GM18517 (cell line): ENCODE measurements around the gene ARHGAP40.
"Not testable (repeated sequence)": the region's sequence is repeated elsewhere in the genome, so short reads cannot be mapped to it uniquely, and the experiment has no call there.

ENCODE experiments used
- ATAC-seq: cut with Tn5 transposase; IDR thresholded peaks from one replicate; pipeline ENCODE4 v1.9.1; 2021; ENCODE audit warnings: mild to moderate bottlenecking, moderate library complexity; ENCODE audit not compliant: unreplicated experiment

Gene ARHGAP40

DNA sequence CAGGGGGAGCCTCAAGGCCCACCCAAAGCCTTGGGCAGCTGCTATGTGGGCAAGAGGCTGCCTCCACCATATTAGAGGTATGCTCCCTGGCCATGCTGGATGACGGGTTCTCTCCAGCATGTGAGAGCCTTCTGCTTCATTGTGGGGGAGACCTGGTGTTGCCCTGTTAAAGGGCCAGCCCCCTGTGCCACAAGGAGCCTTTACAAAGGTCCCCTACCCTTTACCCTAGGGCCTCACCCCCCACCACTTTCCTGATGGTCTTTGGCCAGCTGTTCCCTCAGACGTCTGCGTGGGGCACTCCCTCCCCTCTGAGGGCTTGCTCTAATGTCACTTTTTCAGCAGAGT, 15.5 kb upstream of the ARHGAP40 start:
- ATAC-seq = no peak

DNA sequence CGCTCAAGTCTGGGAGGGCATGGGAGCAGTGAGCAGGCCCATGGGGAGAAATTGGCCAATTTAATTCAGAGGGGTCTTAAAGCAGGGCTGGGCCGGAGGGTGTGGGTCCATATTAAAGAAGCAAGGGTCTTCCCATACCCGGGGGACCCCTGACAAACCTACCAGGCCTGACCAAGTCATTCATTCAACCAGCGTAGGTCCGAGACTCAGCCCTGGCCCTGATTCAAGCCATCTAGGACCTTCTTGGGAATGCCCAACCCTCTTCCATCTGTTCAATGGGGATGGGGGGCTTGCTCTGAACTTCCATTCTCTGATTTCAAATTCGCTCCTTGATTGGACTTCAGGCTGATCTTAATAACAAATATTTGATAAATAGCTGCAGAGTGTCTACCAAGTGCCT, 13.3 kb upstream of the ARHGAP40 start:
- ATAC-seq = no peak

DNA sequence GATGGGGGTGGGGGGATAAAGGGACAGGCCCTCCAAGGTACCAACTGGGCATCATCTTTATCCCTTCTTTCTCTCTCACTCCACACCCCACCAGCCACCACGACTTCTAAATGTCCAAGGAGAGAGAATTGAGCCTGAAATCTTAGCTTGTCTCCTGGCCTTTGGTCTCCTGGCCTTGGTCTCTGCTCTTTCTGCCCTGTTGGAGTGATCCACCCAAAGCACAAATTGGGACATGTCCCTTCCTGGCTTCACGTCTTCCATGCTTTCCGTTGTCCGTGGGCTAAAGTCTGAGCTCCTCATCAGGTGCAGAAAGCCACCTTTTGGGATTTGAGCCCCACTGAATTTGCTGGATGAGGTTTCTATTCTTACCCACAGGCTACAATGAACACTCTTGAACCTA, 12.3 kb upstream of the ARHGAP40 start:
- no peak for ATAC-seq

DNA sequence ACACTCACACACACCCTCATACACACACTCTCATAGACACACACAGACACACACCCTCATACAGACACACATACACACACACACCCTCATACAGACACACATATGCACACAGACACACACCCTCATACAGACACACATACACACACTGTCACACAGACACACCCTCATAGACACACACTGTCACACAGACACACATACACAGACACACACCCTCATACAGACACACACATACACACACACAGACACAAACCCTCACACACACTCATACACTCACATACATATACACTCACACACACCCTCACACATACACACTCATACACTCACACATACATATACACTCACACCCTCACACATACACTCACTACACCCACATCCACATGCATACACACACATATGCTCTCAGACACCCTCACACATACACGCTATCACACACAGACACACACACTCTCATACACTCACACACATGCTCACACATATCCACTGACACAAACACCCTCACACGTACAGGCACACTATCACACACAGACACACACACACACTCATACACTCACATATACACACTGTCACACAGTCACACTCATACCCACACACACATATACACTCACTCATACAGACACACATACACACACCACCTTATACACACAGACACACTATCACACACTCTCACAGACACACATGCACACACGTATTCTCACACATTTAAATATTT, 11.5 kb upstream of the ARHGAP40 start:
- no peak for ATAC-seq

DNA sequence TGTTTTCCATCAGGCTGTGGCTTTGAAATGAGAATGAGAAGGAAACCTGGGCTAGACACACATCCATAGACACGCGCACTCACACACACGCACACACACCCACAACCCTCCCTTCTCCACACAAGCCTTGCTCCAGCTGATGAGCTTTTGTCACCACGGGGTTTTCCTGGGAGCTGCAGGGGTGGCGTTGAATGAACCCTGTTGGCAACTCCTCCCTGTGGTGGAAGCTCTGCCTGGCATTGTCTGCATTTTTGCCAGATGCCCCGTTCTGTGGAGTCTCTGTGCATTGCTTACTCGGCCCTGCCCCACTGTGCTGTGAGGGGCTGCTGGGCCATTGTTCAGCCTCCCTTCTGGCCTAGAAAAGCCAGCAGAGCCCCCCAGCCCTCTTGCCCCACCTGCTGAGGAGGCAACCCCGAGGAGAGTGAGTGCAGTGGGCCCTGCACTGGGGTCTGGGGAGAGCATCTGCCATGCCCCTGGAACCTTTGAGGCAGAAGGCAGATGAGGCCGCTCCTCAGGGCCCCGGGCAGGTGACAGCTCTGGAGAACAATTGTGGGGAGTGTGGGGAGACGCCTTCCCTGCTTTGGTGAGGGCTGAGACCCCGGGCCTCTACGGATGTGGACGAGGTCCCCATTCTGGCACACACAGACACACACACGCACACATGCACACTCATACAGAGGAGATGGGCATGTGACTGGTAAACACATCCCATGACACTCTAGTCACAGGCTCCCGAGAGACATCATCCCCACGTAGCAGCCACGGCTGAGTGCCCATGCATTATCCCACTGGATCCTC, 10.7 kb upstream of the ARHGAP40 start:
- ATAC-seq = no peak

DNA sequence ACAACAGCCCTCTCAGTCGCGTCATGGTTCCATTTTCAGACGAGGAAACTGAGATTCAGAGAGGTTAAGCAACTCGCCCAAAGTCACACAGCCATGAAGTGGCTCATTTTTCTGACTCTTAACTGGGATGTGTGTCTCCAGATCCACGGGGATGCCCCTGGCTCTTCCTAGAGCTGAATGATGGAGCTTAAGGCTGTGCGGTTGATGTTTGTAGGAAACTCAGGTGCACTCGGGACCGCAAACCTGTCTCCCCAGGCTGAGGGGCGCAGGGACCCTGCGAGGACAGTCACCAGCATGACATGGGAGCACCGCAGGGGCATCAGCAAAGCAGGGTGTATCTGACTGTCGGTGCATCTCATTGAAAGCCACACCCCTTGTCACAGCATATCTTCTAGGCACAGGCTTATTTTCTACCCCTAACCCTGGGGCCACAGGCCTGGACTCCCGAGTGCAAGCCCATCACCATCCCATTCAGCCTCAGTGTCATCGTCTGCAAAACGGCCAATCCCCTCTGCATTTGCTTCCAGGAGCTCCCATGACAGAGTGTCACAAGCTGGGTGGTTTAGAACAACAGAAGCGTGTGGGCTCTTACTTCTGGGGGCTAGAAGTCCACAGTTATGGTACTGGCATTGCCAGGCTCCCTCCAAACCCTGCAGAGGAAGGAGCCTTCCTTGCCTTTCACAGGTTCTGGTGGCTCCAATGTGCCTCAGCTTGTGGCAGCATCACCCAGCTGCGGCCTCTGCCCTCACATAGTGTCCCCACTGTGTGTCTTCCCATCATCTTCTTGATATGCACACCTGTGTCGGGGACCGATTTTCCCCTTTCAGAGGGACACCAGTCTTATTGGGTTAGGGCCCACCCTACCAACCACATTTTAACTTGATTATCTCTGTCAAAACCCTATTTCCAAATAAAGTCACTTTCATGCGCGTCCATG, 9.9 kb upstream of the ARHGAP40 start:
- no peak for ATAC-seq

DNA sequence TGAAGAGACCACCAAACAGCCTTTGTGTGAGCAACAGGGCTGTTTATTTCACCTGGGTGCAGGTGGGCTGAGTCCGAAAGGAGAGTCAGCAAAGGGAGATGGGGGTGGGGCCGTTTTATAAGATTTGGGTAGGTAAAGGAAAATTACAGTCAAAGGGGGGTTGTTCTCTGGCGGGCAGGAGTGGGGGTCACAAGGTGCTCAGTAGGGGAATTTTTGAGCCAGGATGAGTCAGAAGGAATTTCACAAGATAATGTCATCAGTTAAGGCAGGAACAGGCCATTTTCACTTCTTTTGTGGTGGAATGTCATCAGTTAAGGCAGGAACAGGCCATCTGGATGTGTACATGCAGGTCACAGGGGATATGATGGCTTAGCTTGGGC, 9.2 kb upstream of the ARHGAP40 start:
- ATAC-seq = not testable (repeated sequence)

DNA sequence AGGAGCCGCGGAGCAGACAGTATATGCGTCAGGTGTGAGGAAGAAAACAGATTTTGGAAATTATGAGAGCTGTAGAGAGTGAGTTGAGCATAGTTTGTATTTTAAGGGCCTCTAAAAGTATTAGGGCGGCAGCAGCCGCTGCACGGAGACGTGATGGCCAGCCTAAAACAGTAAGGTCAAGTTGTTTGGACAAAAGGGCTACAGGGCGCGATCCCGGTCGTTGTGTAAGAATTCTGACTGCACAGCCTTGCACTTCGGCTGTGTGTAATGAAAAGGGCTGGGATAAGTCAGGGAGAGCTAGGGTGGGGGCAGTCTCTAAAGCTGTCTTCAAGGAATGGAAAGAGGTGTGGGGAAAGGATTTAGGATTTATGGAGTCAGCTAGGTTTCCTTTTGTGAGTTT, 7.3 kb upstream of the ARHGAP40 start:
- ATAC-seq = not testable (repeated sequence)

DNA sequence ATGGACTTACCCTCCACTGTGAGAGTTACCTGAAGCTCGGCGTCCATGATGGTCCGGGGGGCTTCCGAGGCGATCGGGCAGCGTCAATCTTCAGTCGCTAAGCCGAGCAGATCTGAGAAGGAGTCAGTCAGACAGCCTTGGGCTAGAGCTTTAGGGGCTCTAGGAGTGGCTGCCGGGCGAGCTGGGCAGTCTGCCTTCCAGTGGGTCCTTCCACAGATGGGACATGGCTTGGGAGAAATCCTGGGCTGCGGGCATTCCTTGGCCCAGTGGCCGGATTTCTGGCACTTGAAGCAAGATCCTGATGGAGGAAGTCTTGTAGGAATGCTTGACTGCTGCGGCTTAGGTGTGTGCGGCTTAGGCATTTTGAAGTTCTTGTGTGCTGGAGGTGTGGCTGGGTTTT, 5.7 kb upstream of the ARHGAP40 start:
- ATAC-seq = not testable (repeated sequence)

DNA sequence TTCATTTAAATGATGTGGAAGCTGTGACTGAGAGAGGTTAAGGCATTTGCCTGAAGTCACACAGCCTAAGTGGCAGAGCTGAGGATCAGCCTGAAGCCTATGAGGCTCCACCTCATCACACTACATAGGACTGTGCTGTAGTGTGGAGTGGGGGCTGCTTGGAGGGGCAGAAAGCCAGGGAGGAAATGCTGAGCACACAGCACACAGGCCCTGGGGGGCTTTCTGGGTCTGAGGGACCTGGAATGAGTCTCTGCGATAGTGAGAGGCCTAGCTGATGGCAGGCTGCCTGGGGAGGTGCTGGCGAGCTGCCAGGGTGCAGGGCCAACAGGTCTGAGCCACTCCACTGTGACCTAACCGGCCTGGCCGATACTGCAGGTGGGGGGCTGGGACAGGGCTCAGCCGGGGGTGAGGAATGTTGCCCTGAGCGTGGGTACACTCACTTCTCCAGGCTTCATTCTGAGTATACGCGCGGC, 2.2 kb upstream of the ARHGAP40 start:
- no peak for ATAC-seq

DNA sequence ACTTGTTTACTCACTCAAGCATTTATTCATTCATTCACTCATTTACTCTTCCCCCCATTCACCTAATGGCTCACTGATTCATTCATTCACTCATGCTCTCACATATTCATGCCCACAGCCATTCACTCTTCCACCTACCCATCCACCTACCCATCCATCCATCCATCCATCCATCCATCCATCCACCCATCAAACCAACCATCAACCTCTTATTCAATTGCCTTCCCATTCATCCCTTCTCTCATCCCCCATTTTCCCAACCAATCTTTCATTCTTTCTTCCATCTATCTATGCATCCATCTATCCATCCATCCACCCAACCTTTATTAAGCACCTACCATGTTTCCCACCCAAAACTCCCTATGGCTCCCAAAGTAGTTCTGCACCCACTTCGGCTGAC, 1.6 kb upstream of the ARHGAP40 start:
- ATAC-seq = no peak

DNA sequence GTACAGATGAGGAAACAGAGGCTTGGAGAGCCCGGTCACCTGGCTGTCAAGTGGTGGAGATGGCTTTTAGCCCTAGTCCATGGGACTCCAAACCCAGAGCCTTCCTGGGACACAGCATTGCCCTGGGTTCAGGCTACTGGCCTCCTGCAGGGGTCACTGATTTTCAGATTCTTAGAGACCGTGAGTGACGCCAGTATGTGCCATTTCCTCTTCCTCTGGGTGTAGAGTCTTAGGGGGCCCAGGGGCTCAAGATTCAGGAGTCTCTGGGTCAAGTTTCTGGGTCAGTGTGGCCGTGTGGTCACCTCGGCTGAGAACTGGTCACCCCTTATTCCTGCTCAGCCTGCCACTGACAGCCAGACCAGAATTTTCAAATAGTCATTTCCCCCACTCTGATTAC, 574 bp downstream of the ARHGAP40 start:
- no peak for ATAC-seq

DNA sequence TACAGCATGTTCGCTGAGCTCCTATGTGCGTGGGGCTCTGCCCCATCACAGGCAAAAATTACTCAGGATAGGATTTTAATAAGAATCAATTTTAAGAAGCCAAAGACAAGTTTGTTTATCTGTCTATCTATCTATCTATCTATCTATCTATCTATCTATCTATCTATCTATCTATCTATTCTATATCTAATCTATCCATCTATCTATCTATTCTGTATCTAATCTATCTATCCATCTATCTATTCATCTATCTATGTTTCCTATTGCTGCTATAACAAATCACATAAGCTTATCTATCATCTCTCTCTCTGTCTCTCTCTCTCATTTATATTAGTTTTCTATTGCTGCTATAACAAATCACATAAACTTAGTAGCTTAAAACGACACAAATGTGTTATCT, 1.7 kb downstream of the ARHGAP40 start:
- no peak for ATAC-seq

DNA sequence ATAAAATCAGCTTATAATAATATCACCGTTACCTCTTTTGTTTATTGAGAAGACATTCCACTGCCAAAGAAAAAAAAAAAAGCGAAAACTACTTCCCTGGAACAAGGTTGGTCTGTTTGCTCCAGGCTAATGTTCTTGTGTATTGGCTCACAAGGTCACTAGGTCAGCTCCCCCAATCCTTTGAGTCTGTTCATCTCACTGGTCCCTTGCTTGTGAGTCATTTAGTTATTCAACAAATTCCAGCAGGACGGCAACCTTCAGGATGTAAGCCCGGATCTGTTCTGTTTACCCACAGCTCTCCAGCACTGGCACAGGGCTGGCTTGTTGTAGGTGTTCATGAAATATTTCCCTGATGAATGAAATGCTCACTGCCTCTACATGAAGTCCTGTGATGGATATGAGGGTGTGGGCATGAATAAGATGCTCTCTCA, 3.3 kb downstream of the ARHGAP40 start:
- no peak for ATAC-seq

DNA sequence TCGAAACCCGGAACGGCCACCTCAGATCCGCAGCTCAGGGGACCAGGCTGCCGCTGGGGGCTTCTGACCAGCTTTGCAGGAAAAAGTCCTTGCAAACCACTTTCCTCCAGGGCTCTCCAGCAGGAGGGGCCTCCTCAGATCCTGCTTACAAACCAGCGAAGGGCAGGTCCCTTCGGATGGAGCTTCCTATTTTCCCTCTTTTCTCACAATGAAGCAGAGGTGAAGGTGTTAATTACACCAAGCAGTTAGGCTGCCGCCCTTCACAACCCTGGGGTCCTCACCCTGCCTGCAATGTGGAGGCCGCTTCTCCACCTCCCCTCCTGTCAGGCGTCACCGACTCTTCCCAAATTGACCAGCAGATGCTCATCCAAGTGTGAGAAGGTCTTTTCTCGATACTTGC, 5.7 kb downstream of the ARHGAP40 start:
- no peak for ATAC-seq

DNA sequence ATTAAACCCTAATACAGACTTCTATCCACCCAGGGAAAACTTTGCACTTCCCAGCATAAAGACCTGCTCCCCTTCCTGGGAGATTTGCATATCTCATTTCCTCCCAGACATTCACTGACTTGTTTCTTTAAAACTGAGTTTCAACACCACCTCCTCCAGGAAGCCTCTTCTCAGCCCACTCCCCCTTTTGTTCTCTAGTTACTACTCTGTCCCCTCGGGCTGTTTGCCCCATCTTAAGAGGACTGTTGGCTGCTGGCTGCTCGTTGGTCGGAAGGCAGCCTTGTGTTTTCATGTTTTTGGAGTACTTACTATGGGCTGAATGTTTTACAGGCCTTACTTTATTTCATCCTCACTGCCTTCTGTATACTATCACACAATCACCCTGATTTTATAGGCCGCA, 6.6 kb downstream of the ARHGAP40 start:
- no peak for ATAC-seq

DNA sequence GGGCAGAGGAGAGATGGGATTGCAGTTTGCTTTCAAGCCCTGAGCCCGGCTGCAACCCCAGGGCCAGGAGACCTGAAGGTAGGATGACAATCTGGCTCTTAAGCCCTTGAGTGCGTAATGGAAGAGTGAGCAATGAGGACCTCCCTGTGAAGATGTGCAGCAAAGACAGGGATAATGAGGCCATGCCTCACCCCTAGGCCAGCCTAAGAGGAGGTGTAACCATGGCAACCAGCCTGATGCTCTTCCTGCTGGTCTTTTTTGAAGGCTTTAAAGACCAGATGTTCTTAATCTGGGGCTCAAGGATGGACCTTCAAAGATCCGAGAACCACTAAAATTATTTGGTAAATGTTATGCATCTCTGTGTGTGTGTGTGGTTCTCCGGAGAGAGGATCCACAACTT, 8.2 kb downstream of the ARHGAP40 start:
- ATAC-seq = no peak

DNA sequence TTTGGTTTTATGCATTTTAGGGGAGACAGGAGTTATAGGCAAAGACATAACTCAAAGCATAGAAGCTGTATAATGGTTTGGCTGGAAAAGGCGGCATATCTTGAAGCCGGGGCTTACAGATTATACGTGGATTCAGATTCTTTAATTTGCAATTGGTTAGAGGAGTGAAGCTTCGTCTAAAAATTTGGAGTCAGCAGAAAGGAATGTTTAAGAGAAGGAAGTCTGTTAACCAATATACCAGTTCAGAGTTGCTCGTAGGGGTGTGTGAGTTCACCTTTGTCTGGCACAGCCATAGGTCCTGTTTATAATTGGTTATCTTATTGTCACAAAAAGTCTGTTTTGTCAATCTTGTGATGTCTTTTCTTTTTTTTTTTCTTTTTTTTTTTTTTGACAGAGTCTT, 8.9 kb downstream of the ARHGAP40 start:
- ATAC-seq = no peak

DNA sequence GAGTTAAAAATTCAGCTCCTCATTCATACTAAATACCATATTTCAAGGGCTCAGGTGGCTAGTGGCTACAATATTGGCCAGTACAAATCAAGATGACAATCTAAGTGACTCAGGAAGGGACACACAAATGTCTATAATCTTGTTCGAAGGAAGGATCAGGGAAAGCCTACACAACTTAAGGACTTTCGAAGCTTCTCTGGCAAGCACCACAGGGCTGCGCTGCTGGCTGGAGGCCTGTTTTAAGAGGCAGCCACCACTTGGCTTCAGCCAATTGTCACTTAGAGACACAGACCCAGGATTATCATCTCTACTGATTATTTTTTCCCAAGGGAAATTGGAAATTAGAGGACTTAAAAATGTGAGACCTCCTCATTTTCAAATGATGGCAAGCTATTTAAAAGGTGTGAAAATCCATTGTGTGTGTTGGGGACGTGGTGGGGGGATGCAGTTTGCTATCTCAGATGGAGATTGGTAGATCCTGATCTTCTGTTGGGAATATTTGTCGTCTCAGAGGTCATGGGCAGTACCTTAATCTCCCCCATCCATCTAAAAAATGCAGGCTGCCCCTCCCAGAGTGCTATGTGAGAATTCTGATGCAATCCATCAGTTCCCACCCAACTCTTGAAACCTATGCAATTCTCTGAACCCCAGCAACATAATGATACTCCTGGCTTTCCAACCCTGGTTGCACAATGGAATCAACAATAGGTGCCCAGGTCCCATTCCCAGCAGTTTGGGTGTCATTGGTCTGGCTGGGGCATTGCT, 11.3 kb downstream of the ARHGAP40 start:
- no peak for ATAC-seq

DNA sequence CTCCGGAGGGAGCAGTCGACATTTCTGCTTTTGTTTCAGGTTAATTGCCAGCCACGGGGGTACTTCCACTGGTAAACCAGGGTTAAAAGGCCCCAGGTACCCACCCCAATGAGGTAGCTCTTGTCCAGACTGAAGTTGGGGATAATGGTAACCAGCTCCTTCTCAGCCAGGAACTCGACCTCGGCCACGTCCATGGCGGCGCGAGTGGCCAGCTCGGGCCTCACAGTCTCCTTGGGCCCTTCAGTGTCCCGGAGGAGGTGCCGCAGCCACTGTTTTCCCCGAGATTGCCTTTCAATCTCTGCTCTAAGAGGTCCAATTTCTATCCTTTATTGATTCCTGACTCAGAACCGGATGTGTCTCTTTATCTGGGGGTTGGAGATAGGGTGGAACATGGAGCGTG, 13.7 kb downstream of the ARHGAP40 start:
- no peak for ATAC-seq

DNA sequence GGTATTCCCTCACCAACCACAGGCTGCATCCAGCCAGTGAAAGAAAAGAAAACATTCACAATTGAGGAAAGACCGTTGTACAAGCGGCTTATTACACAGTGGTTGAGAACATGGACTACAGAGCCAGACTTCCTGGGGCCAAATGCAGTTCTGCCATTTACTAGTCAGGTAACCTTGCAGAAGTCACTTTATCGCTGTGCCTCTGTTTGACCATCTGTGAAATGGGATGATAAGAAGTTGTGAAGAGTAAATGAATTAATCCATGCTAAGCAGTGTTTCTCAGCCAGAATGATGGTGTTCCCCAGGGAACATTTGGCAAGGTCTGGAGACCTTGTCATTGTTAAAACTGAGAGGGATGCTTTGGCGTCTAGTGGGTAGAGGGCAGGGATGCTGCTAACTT, 14.8 kb downstream of the ARHGAP40 start:
- no peak for ATAC-seq
